ENCODE results near the gene RAB3C. TPM values are rescaled to one million over a fixed set of nuclear protein-coding genes. Genes with fewer than 3 reads are reported as not detected.
"Not testable (repeated sequence)": the region's sequence is repeated elsewhere in the genome, so short reads cannot be mapped to it uniquely, and the experiment has no call there.

Gene RAB3C, protein sequence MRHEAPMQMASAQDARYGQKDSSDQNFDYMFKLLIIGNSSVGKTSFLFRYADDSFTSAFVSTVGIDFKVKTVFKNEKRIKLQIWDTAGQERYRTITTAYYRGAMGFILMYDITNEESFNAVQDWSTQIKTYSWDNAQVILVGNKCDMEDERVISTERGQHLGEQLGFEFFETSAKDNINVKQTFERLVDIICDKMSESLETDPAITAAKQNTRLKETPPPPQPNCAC
- total RNA-seq = 0.92 TPM
- long read RNA-seq = 0 reads

DNA sequence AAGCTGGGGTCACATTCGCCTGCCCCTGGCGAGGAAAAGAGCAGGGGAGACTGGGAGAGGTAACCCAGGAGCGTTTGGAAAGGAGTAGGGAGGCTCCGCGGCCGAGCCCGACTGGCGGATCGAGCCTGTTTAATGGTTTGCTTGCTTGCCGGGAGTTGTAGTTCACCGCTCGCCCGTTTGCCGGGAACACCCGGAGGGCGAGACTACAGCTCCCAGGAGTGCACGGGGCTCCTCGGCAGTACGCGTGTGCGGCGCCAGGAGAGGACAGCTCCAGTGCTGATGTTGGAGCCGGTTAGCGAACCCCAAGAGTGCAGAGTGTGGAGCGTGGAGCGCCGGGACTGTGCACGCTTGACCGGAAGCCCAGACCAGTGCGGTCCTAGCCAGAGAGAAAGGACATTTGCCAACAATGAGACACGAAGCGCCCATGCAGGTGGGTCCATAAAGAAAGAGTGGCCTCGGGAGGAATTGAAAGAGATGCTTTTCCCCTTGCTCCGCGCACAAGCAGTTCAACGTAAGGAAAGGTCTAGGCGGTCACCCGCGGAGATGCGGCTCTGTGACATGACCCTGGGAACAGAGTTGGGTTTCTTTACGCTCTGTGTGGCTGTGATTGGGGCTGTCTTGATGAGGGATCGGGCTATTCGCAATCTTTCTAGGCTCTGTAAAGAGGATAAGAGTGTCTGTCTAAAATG, at the start of gene RAB3C:
Gene RAB3C (plus strand): TSS at position 273 of the 689 bp plus-strand sequence. CDS start 134 bp downstream, at position 407.
- DNase-seq (ENCODE audit: missing footprints) = peak; percentile 97
- intact Hi-C loops (cut with DNase I) = no loop called here
- ATAC-seq = peak; percentile 100

- DNase-seq (ENCODE audit: missing footprints); intact Hi-C loops (cut with DNase I); ATAC-seq: not testable (repeated sequence)
These were observed 40.9 kb upstream of the RAB3C start for GRCh38 chr5:58541935-58542334.

- intact Hi-C loops (cut with DNase I) = no loop called here
- ATAC-seq = no peak
- DNase-seq (ENCODE audit: missing footprints) = no peak
These were observed 40.2 kb upstream of the RAB3C start for GRCh38 chr5:58542709-58543108.

DNA sequence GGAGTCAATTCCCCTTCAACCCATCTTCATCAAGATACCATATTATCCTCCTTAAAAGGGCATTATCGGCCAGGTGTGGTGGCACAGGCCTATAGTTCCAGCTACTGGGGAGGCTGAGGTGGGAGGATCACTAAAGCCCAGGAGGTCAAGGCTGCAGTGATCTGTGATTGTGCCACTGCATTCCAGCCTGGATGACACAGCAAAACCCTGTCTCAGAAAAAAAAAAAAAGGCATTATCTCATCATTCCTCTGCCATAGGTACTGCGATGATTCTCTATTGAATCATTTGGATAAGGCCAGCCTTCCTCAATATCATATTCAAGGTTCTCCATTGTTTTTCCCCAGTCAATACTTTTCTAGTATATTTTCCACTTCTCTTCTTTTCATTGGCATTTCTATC, 39.2 kb upstream of the RAB3C start:
- intact Hi-C loops (cut with DNase I) = no loop called here
- DNase-seq (ENCODE audit: missing footprints) (peak; percentile 15), ATAC-seq (no peak)

DNA sequence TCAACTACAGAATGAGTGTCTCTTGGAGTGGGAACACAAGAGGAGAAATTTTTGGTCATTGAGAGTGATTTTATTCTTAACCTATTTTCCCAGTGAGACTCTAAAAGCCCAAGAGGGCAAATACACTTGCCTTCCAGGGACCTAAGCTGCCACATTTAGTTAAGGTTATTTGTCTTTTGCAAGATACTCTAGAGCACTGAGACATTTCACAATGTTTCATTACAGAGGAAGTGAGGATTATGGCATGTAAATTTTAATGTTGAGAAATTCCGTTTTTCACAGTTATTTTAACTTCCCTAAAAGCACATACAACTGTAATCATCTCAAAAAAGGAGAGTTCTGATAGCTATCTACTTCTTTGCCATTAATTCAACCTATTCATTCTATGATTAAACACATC, 38.7 kb upstream of the RAB3C start:
- intact Hi-C loops (cut with DNase I) = no loop called here
- DNase-seq (ENCODE audit: missing footprints) = no peak
- no peak for ATAC-seq

GRCh38 chr5:58544926-58545325, 37.9 kb upstream of the RAB3C start:
- ATAC-seq = no peak
- DNase-seq (ENCODE audit: missing footprints) = no peak
- intact Hi-C loops (cut with DNase I) = no loop called here

GRCh38 chr5:58545912-58546311, 37.0 kb upstream of the RAB3C start:
- DNase-seq (ENCODE audit: missing footprints) = no peak
- no peak for ATAC-seq
- intact Hi-C loops (cut with DNase I) = no loop called here

DNA sequence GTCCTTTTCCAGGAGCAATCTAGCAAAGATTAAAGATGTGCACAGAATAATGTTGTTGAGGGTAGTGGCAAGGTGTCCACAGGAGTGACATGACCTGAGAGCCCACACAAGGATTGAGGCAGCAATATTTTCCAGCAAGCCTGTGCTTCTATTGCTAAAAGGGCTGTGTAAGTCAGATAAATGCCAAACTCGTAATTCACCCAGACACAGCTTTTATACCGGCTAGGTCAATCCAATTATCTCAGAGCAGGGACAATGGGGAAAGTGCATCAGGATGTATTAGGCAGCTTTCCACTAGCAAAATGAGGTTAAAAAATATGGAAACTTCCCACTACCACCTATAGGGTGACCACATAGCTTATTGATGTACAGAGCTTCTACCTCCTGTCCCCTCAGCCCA, 34.8 kb upstream of the RAB3C start:
- intact Hi-C loops (cut with DNase I) = no loop called here
- DNase-seq (ENCODE audit: missing footprints) (no peak), ATAC-seq (no peak)

DNA sequence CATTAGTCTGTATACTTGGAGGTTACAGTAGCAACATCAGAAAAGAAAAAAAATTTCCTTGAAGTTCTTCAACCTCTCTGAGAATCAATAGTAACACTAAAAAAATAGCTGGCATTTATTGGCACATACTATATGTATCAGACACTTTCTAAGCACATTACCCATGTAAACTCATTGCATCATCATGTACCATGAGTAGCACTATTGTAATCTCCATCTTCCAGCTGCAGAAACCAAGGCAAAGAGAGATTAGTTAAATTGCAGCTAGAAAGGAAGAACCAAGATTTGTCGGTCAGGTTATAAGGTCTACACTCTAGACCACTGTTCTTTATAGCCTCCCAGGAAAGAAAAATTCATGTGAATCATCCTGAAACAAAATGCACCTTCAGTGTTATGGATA, 31.4 kb upstream of the RAB3C start:
- DNase-seq (ENCODE audit: missing footprints) (no peak), ATAC-seq (no peak)
- intact Hi-C loops (cut with DNase I) = no loop called here

DNA sequence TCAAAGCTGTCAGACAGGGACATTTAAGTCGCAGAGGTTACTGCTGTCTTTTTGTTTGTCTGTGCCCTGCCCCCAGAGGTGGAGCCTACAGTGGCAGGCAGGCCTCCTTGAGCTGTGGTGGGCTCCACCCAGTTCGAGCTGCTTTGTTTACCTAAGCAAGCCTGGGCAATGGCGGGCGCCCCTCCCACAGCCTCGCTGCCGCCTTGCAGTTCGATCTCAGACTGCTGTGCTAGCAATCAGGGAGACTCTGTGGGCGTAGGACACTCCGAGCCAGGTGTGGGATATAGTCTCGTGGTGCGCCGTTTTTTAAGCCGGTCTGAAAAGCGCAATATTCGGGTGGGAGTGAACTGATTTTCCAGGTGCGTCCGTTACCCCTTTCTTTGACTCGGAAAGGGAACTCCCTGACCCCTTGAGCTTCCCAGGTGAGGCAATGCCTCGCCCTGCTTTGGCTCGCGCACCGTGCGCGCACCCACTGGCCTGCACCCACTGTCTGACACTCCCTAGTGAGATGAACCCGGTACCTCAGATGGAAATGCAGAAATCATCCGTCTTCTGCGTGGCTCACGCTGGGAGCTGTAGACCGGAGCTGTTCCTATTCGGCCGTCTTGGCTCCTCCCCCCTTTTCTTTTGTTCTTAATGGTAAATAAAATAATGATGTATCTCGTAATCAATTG, 25.1 kb upstream of the RAB3C start:
- intact Hi-C loops (cut with DNase I); DNase-seq (ENCODE audit: missing footprints); ATAC-seq: not testable (repeated sequence)

DNA sequence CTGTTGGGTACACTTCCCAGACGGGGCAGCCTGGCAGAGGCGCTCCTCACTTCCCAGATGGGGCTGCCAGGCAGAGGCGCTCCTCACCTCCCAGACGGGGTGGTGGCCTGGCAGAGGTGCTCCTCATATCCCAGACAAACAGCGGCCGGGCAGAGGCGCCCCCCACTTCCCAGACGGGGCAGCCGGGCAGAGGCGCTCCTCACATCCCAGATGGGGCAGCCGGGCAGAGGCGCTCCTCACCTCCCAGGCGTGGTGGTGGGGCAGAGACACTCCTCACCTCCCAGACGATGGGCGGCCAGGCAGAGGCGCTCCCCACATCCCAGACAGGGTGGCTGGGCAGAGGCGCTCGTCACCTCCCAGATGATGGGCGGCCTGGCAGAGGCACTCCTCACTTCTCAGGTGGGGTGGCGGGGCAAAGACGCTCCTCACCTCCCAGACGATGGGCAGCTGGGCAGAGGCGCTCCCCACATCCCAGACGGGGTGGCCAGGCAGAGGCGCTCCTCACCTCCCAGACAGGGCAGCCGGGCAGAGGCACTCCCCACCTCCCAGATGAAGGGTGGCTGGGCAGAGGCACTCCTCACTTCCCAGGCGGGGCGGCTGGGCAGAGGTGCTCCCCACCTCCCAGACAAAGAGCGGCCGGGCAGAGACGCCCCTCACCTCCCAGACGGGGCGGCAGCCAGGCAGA, 19.7 kb upstream of the RAB3C start:
- ATAC-seq; intact Hi-C loops (cut with DNase I): not testable (repeated sequence)
- DNase-seq (ENCODE audit: missing footprints) = peak; percentile 50

GRCh38 chr5:58564043-58564832, 18.6 kb upstream of the RAB3C start:
- DNase-seq (ENCODE audit: missing footprints); intact Hi-C loops (cut with DNase I); ATAC-seq: not testable (repeated sequence)

DNA sequence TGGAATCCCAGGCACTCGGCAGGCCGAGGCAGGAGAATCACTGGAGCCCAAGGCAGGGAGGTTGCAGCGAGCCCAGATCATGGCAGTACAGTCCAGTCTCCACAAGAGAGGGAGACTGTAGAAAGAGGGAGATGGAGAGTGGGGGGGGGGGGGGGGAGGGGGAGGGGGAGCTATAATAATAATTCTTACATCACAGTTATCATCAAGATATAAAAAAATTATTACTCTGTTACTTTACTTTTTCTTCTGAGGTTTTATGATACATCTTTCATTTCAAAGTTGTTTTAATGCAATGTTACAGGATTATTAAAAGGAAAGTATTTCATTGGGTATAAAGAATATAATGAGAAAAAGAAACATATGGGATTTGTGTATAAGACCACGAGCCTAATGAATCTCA, 17.8 kb upstream of the RAB3C start:
- ATAC-seq = no peak
- intact Hi-C loops (cut with DNase I) = no loop called here

DNA sequence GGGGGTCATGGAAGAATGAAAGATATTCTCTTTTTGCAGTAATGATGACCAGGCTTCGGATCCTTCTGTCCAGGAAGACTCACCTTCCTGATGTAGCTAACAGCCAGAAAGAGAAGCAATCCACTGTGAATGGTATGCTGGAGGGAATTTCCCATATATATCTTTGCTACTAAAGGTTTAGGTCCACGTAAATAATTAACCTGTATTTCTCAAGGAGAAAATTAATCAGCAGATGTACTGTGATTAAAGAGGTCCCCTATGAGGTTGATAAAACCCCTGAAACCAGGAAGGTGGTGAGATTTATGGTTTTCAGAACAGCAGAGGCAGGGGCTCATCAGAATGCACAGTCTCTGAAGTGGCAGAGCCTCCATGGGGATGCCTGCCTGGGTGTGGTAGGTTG, 11.4 kb upstream of the RAB3C start:
- DNase-seq (ENCODE audit: missing footprints) = no peak
- no peak for ATAC-seq
- intact Hi-C loops (cut with DNase I) = no loop called here

More for the DNA sequence above, 17.8 kb upstream of the RAB3C start:
- no peak for DNase-seq (ENCODE audit: missing footprints)

- peak; percentile 39 for DNase-seq (ENCODE audit: missing footprints)
- ATAC-seq; intact Hi-C loops (cut with DNase I): not testable (repeated sequence)
These were observed 9.9 kb upstream of the RAB3C start for GRCh38 chr5:58572973-58573372.

DNA sequence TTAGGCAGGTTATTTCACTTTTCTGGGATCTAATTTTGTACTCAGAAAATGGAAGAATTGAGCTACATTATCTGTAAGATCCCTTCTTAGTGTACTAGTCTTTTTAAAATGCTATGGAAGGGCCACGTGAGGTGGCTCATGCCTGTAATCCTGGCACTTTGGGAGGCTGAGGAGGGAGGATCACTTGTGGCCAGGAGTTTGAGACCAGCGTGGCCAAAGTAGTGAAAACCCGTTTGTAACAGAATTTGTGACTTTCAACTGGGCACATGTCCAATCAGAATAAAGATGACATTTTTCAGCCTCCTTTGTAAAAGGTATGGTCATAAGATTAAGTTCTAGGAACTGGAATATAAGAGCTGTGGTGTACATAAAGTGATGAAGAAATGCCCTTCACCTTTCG, 3.1 kb upstream of the RAB3C start:
- intact Hi-C loops (cut with DNase I) = no loop called here
- ATAC-seq (no peak), DNase-seq (ENCODE audit: missing footprints) (no peak)

- intact Hi-C loops (cut with DNase I) = no loop called here
- ATAC-seq (peak; percentile 9), DNase-seq (ENCODE audit: missing footprints) (no peak)
These were observed 664 bp upstream of the RAB3C start for GRCh38 chr5:58582019-58582802.

- intact Hi-C loops (cut with DNase I) = no loop called here
- DNase-seq (ENCODE audit: missing footprints) = no peak
- ATAC-seq = no peak
These were observed 13.1 kb downstream of the RAB3C start for GRCh38 chr5:58595952-58596351.
